Common myeloid progenitor, CD34-positive (primary cell): ENCODE results near the gene ANKDD1A.

Experiments
- CTCF ChIA-PET: fragments of 350-600 bp; sonication (Branson Sonifier 250); formaldehyde crosslinking; loops from one replicate; lab custom pipeline; 2021; ENCODE audit warnings: antibody characterized with exemption; lab: Charles Lee
- POLR2A ChIA-PET: fragments of 350-600 bp; sonication (Branson Sonifier 250); formaldehyde crosslinking; loops from one replicate; lab custom pipeline; 2021; ENCODE audit warnings: antibody characterized with exemption; lab: Charles Lee
- DNase-seq, 3 donors: peaks; one replicate each; pipeline versions ENCODE4 v3.0.0 to v3.0.0-alpha.2; 2013
- H3K27ac ChIP-seq, 2 experiments: 1 replicate in 1 of 2; 2 replicates in 1 of 2; pipeline ENCODE4 v1.7.0; 2013; ENCODE audit warnings: inconsistent platforms in 2 of 2, low read length in 2 of 2, mild to moderate bottlenecking in 2 of 2, low read depth in 1 of 2, moderate library complexity in 1 of 2; ENCODE audit not compliant: severe bottlenecking in 2 of 2, insufficient read depth in 1 of 2, poor library complexity in 1 of 2
- H3K27me3 ChIP-seq, 5 experiments: replicated peaks in 2 of 5; 1 replicate in 3 of 5; 2 replicates in 2 of 5; pipeline versions ENCODE4 v1.6.1 to v1.7.0; 2013; ENCODE audit warnings: low read length in 4 of 5, mild to moderate bottlenecking in 2 of 5, moderate library complexity in 2 of 5, inconsistent platforms in 1 of 5; ENCODE audit not compliant: insufficient read depth in 5 of 5, control insufficient read depth in 4 of 5
- H3K36me3 ChIP-seq, 4 experiments: 1 replicate in 2 of 4; 2 replicates in 2 of 4; pipeline versions ENCODE4 v1.6.1 to v1.7.0; 2013; ENCODE audit warnings: low read length in 3 of 4, control low read depth in 1 of 4, mild to moderate bottlenecking in 1 of 4; ENCODE audit not compliant: control insufficient read depth in 4 of 4, insufficient read depth in 4 of 4
- H3K4me1 ChIP-seq, 4 experiments: 1 replicate in 3 of 4; 2 replicates in 1 of 4; pipeline versions ENCODE4 v1.6.1 to v1.7.1; 2013; ENCODE audit warnings: low read length in 3 of 4, mild to moderate bottlenecking in 3 of 4, control low read depth in 1 of 4, inconsistent platforms in 1 of 4, moderate library complexity in 1 of 4; ENCODE audit not compliant: control insufficient read depth in 4 of 4, insufficient read depth in 4 of 4; ENCODE audit errors: control extremely low read depth in 1 of 4
- H3K4me3 ChIP-seq, 7 experiments: 1 replicate in 4 of 7; 2 replicates in 3 of 7; pipeline versions ENCODE4 v1.5.1 to v1.7.0; 2013; ENCODE audit warnings: mild to moderate bottlenecking in 7 of 7, low read length in 6 of 7, moderate library complexity in 6 of 7, inconsistent platforms in 2 of 7, low read depth in 2 of 7, control low read depth in 1 of 7; ENCODE audit not compliant: insufficient read depth in 4 of 7, control insufficient read depth in 1 of 7; ENCODE audit errors: extremely low read depth in 1 of 7
- H3K9me3 ChIP-seq, 5 experiments: 1 replicate in 4 of 5; 2 replicates in 1 of 5; pipeline versions ENCODE4 v1.6.1 to v1.7.1; 2013; ENCODE audit warnings: low read length in 4 of 5, mild to moderate bottlenecking in 2 of 5, inconsistent platforms in 1 of 5, low read depth in 1 of 5, moderate library complexity in 1 of 5; ENCODE audit not compliant: control insufficient read depth in 4 of 5, insufficient read depth in 2 of 5; ENCODE audit errors: control extremely low read depth in 1 of 5
- WGBS: methylation state at CpG from one replicate; pipeline ENCODE4 v1.1.5; 2013; ENCODE audit not compliant: insufficient coverage; 5-methylcytosine and 5-hydroxymethylcytosine counted together

ANKDD1A gene

GRCh38 chr15:64951777-64952418 is 40.2 kb downstream of the ANKDD1A start:
- ChIA-PET POLR2A (no interaction called here), CTCF (no interaction called here)
- peaks cover 2 to 15% (median 11%) of the 10 kb centered on the region in 4 experiments for H3K36me3 ChIP-seq
- H3K27ac ChIP-seq: no peak overlapping the region
- H3K9me3 ChIP-seq: no peaks in the 10 kb centered on the region
- H3K4me3 ChIP-seq: no peak overlapping the region
- no peak for DNase-seq
- WGBS: 100% methylated on average over 2 of the region's 2 CpGs
- no peaks in the 10 kb centered on the region for H3K4me1 ChIP-seq
- H3K27me3 ChIP-seq: no peaks in the 10 kb centered on the region

- Histone ChIP-seq H3K36me3 (peaks cover 6 to 36% (median 26%) of the 10 kb centered on the region in 4 experiments), H3K4me1 (no peaks in the 10 kb centered on the region), H3K27ac (no peak overlapping the region), H3K9me3 (no peaks in the 10 kb centered on the region), H3K27me3 (no peaks in the 10 kb centered on the region), H3K4me3 (no peak overlapping the region)
- POLR2A ChIA-PET: no interaction called here
- 97% methylated on average over 2 of the region's 3 CpGs for WGBS
- no peak for DNase-seq
- CTCF ChIA-PET: no interaction called here
Observed at GRCh38 chr15:64954395-64954794, 42.7 kb downstream of the ANKDD1A start.

GRCh38 chr15:64959128-64959527 is 47.4 kb downstream of the ANKDD1A start:
- POLR2A ChIA-PET: no interaction called here
- H3K4me3 ChIP-seq: no peak overlapping the region
- WGBS: 100% methylated on average over 6 of the region's 9 CpGs
- no peaks in the 10 kb centered on the region for H3K4me1 ChIP-seq
- no peaks in the 10 kb centered on the region for H3K9me3 ChIP-seq
- CTCF ChIA-PET: no interaction called here
- DNase-seq: no peak
- no peaks in the 10 kb centered on the region for H3K27me3 ChIP-seq
- no peak overlapping the region for H3K27ac ChIP-seq
- peaks cover 26 to 79% (median 63%) of the 10 kb centered on the region in 4 experiments for H3K36me3 ChIP-seq

GRCh38 chr15:64960153-64960552 is 48.5 kb downstream of the ANKDD1A start:
- H3K4me1 ChIP-seq: no peaks in the 10 kb centered on the region
- ChIA-PET CTCF (interaction anchor here (0.5 kb wide), 1 partner anchor 34 kb away, joined by 3 read pairs; no protein-coding TSS in a partner anchor), POLR2A (interaction anchor here (0.6 kb wide), 1 partner anchor 54 kb away, joined by 5 read pairs; no protein-coding TSS in a partner anchor)
- no peak for DNase-seq
- no peaks in the 10 kb centered on the region for H3K27me3 ChIP-seq
- H3K4me3 ChIP-seq: no peak overlapping the region
- no peak overlapping the region for H3K27ac ChIP-seq
- H3K36me3 ChIP-seq: peaks cover 33 to 87% (median 70%) of the 10 kb centered on the region in 4 experiments
- no peaks in the 10 kb centered on the region for H3K9me3 ChIP-seq
- WGBS: 100% methylated on average over 6 of the region's 6 CpGs

GRCh38 chr15:64961013-64961412 is 49.3 kb downstream of the ANKDD1A start:
- Histone ChIP-seq H3K9me3 (no peaks in the 10 kb centered on the region), H3K36me3 (peaks cover 34 to 82% (median 68%) of the 10 kb centered on the region in 4 experiments), H3K4me1 (no peaks in the 10 kb centered on the region), H3K27me3 (no peaks in the 10 kb centered on the region), H3K27ac (no peak overlapping the region), H3K4me3 (no peak overlapping the region)
- ChIA-PET POLR2A (no interaction called here), CTCF (interaction anchor here (0.7 to 2.7 kb wide), 3 partner anchors 9 to 48 kb away, joined by 3 to 7 read pairs (median 3); no protein-coding TSS in a partner anchor)
- 91% methylated on average over 5 of the region's 5 CpGs for WGBS
- no peak for DNase-seq

- Histone ChIP-seq H3K9me3 (no peaks in the 10 kb centered on the region), H3K36me3 (peaks cover 23 to 62% (median 54%) of the 10 kb centered on the region in 4 experiments), H3K27me3 (no peaks in the 10 kb centered on the region), H3K4me3 (no peak overlapping the region), H3K4me1 (no peaks in the 10 kb centered on the region), H3K27ac (no peak overlapping the region)
- ChIA-PET POLR2A (no interaction called here), CTCF (interaction anchor here (0.7 to 1.1 kb wide), 2 partner anchors 8 to 42 kb away, joined by 3 read pairs; no protein-coding TSS in a partner anchor)
- no CpG with 5 or more reads among the region's 1 CpG for WGBS
- DNase-seq: no peak
Observed at GRCh38 chr15:64969401-64969800, 57.7 kb downstream of the ANKDD1A start.

- H3K27me3 ChIP-seq: no peaks in the 10 kb centered on the region
- WGBS: 87% methylated on average over 6 of the region's 7 CpGs
- no peak overlapping the region for H3K27ac ChIP-seq
- H3K4me3 ChIP-seq: no peak overlapping the region
- no peak for DNase-seq
- H3K36me3 ChIP-seq: peaks cover 16 to 59% (median 52%) of the 10 kb centered on the region in 4 experiments
- no peaks in the 10 kb centered on the region for H3K9me3 ChIP-seq
- ChIA-PET CTCF (interaction anchor here (0.7 to 1.1 kb wide), 2 partner anchors 38 to 41 kb away, joined by 3 read pairs; no protein-coding TSS in a partner anchor), POLR2A (no interaction called here)
- H3K4me1 ChIP-seq: no peaks in the 10 kb centered on the region
Observed at GRCh38 chr15:64970698-64971097, 59.0 kb downstream of the ANKDD1A start.
